ENCODE measurements around the gene GSTM2.
"Not testable (repeated sequence)": the region's sequence is repeated elsewhere in the genome, so short reads cannot be mapped to it uniquely, and the experiment has no call there.

Gene GSTM2

GRCh38 chr1:109705411-109705810 lies 37.6 kb downstream of the GSTM2 start:
- H2AFZ ChIP-seq (ENCODE audit: low read length, unreplicated experiment) = no peak overlapping the region
- H3K4me1 ChIP-seq (ENCODE audit: control insufficient read depth, insufficient read depth, low read length, unreplicated experiment) = no peaks in the 10 kb centered on the region
- no peaks in the 10 kb centered on the region for H3K27me3 ChIP-seq (ENCODE audit: insufficient read depth, low read length)
- no peak overlapping the region for H3K27ac ChIP-seq (ENCODE audit: low read depth, low read length)
- no peaks in the 10 kb centered on the region for H3K36me3 ChIP-seq (ENCODE audit: insufficient read depth, low read length)
- H3K79me2 ChIP-seq (ENCODE audit: control insufficient read depth, insufficient read depth, low read length, unreplicated experiment) = no peaks in the 10 kb centered on the region
- no peak overlapping the region for H3K4me3 ChIP-seq (ENCODE audit: low read depth, low read length)

DNA sequence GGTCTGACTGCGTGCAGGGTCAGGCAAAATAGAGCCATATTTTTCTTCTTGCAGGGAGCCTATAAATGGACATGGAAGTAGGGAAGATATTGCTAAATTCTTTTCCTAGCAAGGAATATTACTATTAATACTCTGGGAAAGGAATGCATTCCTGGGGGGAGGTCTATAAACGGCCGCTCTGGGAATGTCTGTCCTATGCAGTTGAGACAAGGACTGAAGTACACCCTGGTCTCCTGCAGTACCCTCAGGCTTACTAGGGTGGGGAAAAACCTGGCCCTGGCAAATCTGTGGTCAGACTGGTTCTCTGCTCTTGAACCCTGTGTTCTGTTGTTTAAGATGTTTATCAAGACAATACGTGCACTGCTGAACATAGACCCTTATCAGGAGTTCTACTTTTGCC lies 41.1 kb downstream of the GSTM2 start:
- H3K27me3 ChIP-seq (ENCODE audit: insufficient read depth, low read length); H3K4me3 ChIP-seq (ENCODE audit: low read depth, low read length); H3K27ac ChIP-seq (ENCODE audit: low read depth, low read length); H3K4me1 ChIP-seq (ENCODE audit: control insufficient read depth, insufficient read depth, low read length, unreplicated experiment); H2AFZ ChIP-seq (ENCODE audit: low read length, unreplicated experiment); H3K36me3 ChIP-seq (ENCODE audit: insufficient read depth, low read length); H3K79me2 ChIP-seq (ENCODE audit: control insufficient read depth, insufficient read depth, low read length, unreplicated experiment): not testable (repeated sequence)

DNA sequence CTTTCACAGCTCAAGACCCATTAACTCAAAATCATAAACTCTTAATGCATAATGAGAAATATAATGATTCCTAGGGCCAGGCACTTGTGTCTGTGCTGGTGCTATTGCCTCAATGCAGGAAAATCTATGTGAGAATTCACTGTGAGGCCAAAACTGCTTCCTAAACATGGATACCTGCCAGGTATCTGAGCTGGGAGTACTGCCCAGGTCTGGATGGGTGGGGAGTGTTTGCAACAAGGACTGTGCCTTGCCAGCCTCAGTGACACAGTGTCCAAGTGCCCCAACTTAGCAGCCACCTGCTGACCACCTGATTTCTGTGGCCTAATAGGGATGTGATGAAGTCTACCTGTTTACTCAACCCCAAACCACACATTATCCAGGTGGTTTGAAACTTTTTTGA lies 42.0 kb downstream of the GSTM2 start:
- H3K27me3 ChIP-seq (ENCODE audit: insufficient read depth, low read length); H3K36me3 ChIP-seq (ENCODE audit: insufficient read depth, low read length); H3K27ac ChIP-seq (ENCODE audit: low read depth, low read length); H3K79me2 ChIP-seq (ENCODE audit: control insufficient read depth, insufficient read depth, low read length, unreplicated experiment); H3K4me1 ChIP-seq (ENCODE audit: control insufficient read depth, insufficient read depth, low read length, unreplicated experiment); H2AFZ ChIP-seq (ENCODE audit: low read length, unreplicated experiment); H3K4me3 ChIP-seq (ENCODE audit: low read depth, low read length): not testable (repeated sequence)

DNA sequence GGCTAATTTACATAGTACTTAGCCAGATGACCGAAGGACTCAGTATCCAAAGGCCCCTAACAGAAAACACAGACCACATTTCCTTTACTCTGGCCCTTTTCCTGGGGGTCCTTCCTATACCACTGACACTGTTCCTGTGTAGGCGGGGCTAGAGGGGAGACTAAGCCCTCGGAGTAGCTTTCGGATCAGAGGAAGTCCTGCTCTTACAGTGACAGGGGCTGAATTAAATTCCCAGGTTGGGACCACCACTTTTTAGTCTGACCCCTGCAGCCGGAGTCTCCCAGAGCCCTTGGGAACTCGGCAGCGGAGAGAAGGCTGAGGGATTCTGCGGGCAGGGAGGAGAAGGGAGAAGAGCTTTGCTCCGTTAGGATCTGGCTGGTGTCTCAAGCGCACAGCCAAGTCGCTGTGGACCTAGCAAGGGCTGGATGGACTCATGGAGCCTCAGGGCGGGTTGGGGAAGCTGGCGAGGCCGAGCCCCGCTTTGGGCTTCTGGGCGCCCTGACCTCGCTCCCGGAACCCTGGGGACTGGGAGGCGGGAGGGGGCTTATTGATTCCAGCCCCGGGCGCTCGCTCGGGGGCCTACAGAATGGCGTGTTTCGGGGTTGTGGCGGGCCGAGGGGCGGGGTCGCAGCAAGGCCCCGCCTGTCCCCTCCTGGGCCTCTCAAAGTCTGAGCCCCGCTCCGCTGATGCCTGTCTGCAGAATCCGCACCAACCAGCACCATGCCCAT lies 43.9 kb downstream of the GSTM2 start, which contains the start of gene GSTM5:
Gene GSTM5 (plus strand): TSS at position 659 of the 728 bp plus-strand sequence. CDS start 62 bp downstream, at position 721.
- not testable (repeated sequence) for H3K4me1 ChIP-seq (ENCODE audit: control insufficient read depth, insufficient read depth, low read length, unreplicated experiment); H3K4me3 ChIP-seq (ENCODE audit: low read depth, low read length); H2AFZ ChIP-seq (ENCODE audit: low read length, unreplicated experiment)

DNA sequence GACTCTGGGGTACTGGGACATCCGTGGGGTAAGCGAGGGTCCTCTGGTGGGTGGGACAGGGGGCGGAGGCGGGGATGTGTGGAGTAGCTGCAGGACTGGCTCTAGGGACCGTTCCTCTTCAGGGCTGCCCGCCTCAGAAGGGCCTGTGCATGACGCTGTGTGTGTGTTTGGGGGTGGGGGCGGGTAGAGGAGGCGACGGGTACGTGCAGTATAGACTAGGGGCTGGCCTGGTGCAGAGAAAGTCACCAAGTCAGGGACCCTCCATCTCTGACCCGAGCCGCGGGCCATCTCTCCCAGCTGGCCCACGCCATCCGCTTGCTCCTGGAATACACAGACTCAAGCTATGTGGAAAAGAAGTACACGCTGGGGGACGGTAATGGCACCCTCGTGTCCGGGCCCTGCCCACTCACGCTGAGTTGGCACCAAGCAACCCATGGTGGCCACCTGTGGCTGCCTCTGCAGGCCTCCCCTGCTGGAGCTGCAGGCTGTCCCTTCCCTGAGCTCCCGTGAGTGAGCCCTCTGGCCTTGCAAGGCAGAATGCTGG lies 44.5 kb downstream of the GSTM2 start:
- Histone ChIP-seq H2AFZ (ENCODE audit: low read length, unreplicated experiment) (no peak overlapping the region), H3K27me3 (ENCODE audit: insufficient read depth, low read length) (peaks cover 9% of the 10 kb centered on the region; the same call in 1 of the 2 replicates), H3K36me3 (ENCODE audit: insufficient read depth, low read length) (no peaks in the 10 kb centered on the region), H3K4me1 (ENCODE audit: control insufficient read depth, insufficient read depth, low read length, unreplicated experiment) (no peaks in the 10 kb centered on the region), H3K4me3 (ENCODE audit: low read depth, low read length) (no peak overlapping the region), H3K27ac (ENCODE audit: low read depth, low read length) (no peak overlapping the region), H3K79me2 (ENCODE audit: control insufficient read depth, insufficient read depth, low read length, unreplicated experiment) (no peaks in the 10 kb centered on the region)

More for the DNA sequence above, 43.9 kb downstream of the GSTM2 start, which contains the start of gene GSTM5:
- H3K27me3 ChIP-seq (ENCODE audit: insufficient read depth, low read length); H3K36me3 ChIP-seq (ENCODE audit: insufficient read depth, low read length); H3K27ac ChIP-seq (ENCODE audit: low read depth, low read length); H3K79me2 ChIP-seq (ENCODE audit: control insufficient read depth, insufficient read depth, low read length, unreplicated experiment): not testable (repeated sequence)

DNA sequence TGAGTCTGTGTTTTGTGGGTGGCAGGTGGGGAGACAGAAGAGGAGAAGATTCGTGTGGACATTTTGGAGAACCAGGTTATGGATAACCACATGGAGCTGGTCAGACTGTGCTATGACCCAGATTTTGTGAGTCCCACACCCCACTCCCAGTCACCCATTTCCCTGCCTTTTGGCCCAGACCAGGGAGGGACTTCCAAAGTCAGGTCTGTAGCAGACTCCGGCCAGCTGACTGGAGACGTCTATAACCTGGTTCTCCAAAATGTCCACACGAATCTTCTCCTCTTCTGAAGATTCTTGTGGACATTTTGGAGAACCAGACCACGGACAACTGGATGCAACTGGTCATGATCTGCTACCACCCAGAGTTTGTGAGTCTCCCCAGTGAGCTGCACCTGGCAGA lies 45.8 kb downstream of the GSTM2 start:
- Histone ChIP-seq H3K27me3 (ENCODE audit: insufficient read depth, low read length) (peaks cover 9% of the 10 kb centered on the region; the same call in 1 of the 2 replicates), H3K4me1 (ENCODE audit: control insufficient read depth, insufficient read depth, low read length, unreplicated experiment) (no peaks in the 10 kb centered on the region), H3K79me2 (ENCODE audit: control insufficient read depth, insufficient read depth, low read length, unreplicated experiment) (no peaks in the 10 kb centered on the region), H3K27ac (ENCODE audit: low read depth, low read length) (no peak overlapping the region), H3K4me3 (ENCODE audit: low read depth, low read length) (no peak overlapping the region), H3K36me3 (ENCODE audit: insufficient read depth, low read length) (no peaks in the 10 kb centered on the region), H2AFZ (ENCODE audit: low read length, unreplicated experiment) (no peak overlapping the region)

DNA sequence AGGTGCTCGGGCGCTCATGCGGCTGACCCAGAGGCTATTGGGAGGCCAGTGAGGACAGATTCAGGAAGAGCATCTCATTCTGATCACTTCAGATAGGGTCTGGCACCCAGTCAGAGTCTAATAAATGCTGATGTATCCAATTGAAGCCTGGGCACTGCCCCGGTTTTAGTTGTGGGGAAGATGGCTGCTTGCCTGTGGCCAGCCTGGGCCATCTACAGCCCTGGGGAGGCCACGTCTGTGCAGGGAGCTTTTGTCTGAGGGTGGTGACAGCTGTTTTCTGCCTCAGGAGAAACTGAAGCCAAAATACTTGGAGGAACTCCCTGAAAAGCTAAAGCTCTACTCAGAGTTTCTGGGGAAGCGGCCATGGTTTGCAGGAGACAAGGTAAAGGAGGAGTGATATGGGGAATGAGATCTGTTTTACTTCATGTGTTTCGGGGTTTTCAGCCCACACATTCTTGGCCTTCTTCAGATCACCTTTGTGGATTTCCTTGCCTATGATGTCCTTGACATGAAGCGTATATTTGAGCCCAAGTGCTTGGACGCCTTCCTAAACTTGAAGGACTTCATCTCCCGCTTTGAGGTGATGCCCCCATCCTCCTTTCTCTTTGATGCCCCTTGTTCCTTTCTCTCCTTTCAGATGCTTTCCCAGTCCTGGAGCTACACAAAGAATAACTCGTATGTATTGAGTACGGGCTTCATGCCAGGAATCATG lies 47.0 kb downstream of the GSTM2 start:
- peaks cover 9% of the 10 kb centered on the region; the same call in 1 of the 2 replicates for H3K27me3 ChIP-seq (ENCODE audit: insufficient read depth, low read length)
- no peak overlapping the region for H3K4me3 ChIP-seq (ENCODE audit: low read depth, low read length)
- H3K36me3 ChIP-seq (ENCODE audit: insufficient read depth, low read length) = no peaks in the 10 kb centered on the region
- H2AFZ ChIP-seq (ENCODE audit: low read length, unreplicated experiment) = no peak overlapping the region
- H3K79me2 ChIP-seq (ENCODE audit: control insufficient read depth, insufficient read depth, low read length, unreplicated experiment) = no peaks in the 10 kb centered on the region
- no peak overlapping the region for H3K27ac ChIP-seq (ENCODE audit: low read depth, low read length)
- H3K4me1 ChIP-seq (ENCODE audit: control insufficient read depth, insufficient read depth, low read length, unreplicated experiment) = peaks cover 8% of the 10 kb centered on the region

DNA sequence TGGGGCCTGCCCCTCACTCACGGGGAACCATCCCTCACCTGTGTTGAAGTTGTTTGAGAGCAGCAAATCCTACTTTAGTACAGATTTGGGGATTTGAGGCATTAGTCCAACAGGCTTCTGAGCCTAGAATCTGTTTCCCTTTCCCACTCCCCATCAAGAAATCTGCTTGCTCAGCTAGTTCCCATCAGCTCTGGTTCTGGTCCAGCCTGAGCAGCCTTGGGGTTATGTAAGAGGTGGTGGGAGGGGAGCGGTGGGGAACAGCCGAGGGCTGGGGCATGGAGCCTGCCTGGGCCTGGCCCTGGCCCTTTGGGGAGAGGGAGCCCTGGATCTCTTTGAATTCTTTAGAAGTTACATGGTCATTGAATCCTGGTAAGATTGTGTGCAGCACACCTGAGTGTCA lies 48.3 kb downstream of the GSTM2 start:
- no peak overlapping the region for H2AFZ ChIP-seq (ENCODE audit: low read length, unreplicated experiment)
- H3K4me1 ChIP-seq (ENCODE audit: control insufficient read depth, insufficient read depth, low read length, unreplicated experiment) = peaks cover 11% of the 10 kb centered on the region
- no peaks in the 10 kb centered on the region for H3K36me3 ChIP-seq (ENCODE audit: insufficient read depth, low read length)
- H3K4me3 ChIP-seq (ENCODE audit: low read depth, low read length) = no peak overlapping the region
- H3K79me2 ChIP-seq (ENCODE audit: control insufficient read depth, insufficient read depth, low read length, unreplicated experiment) = no peaks in the 10 kb centered on the region
- H3K27me3 ChIP-seq (ENCODE audit: insufficient read depth, low read length) = peaks cover 9% of the 10 kb centered on the region; the same call in 1 of the 2 replicates
- no peak overlapping the region for H3K27ac ChIP-seq (ENCODE audit: low read depth, low read length)

DNA sequence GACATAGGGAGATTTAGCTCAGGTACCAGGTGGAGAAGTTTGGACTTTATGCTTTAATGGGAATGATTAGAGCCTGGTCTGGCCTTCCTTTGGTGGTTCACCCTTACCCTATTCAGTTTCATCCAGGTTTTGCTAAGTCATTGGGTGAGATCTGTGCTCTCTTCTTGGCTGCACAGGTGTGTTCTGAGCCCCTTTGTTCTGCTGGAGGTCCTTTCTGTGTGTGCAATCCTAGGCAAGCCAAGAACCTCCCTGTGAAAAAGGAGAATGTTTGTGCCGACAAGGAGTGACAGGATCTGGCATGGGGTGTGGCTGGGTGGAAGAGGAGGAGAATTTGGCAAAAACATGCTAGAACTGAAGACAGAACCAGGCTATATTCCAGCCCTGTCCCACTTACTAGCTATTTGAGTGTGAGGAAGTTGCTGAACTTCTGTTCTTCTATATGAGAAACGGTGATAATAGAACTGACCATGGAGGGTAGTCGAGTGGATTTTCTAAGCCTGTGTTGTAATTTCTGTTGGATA lies 48.8 kb downstream of the GSTM2 start:
- no peaks in the 10 kb centered on the region for H3K79me2 ChIP-seq (ENCODE audit: control insufficient read depth, insufficient read depth, low read length, unreplicated experiment)
- H3K27ac ChIP-seq (ENCODE audit: low read depth, low read length) = no peak overlapping the region
- H3K4me1 ChIP-seq (ENCODE audit: control insufficient read depth, insufficient read depth, low read length, unreplicated experiment) = peaks cover 11% of the 10 kb centered on the region

DNA sequence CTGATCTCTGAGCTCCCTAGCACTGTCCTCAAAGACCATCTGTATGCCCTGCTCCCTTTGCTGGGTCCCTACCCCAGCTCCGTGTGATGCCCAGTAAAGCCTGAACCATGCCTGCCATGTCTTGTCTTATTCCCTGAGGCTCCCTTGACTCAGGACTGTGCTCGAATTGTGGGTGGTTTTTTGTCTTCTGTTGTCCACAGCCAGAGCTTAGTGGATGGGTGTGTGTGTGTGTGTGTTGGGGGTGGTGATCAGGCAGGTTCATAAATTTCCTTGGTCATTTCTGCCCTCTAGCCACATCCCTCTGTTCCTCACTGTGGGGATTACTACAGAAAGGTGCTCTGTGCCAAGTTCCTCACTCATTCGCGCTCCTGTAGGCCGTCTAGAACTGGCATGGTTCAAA lies 49.9 kb downstream of the GSTM2 start:
- Histone ChIP-seq H3K36me3 (ENCODE audit: insufficient read depth, low read length) (no peaks in the 10 kb centered on the region), H3K27me3 (ENCODE audit: insufficient read depth, low read length) (peaks cover 5% of the 10 kb centered on the region; the same call in 1 of the 2 replicates), H2AFZ (ENCODE audit: low read length, unreplicated experiment) (no peak overlapping the region), H3K27ac (ENCODE audit: low read depth, low read length) (no peak overlapping the region), H3K4me1 (ENCODE audit: control insufficient read depth, insufficient read depth, low read length, unreplicated experiment) (peaks cover 11% of the 10 kb centered on the region), H3K4me3 (ENCODE audit: low read depth, low read length) (no peak overlapping the region), H3K79me2 (ENCODE audit: control insufficient read depth, insufficient read depth, low read length, unreplicated experiment) (no peaks in the 10 kb centered on the region)

More for the DNA sequence above, 48.8 kb downstream of the GSTM2 start:
- peaks cover 9% of the 10 kb centered on the region; the same call in 1 of the 2 replicates for H3K27me3 ChIP-seq (ENCODE audit: insufficient read depth, low read length)
- no peak overlapping the region for H2AFZ ChIP-seq (ENCODE audit: low read length, unreplicated experiment)
- no peaks in the 10 kb centered on the region for H3K36me3 ChIP-seq (ENCODE audit: insufficient read depth, low read length)
- H3K4me3 ChIP-seq (ENCODE audit: low read depth, low read length) = no peak overlapping the region
